Fibroblast of skin of right quadriceps (primary cell): ENCODE measurements around the gene CHI3L1.

Experiments used
- DNase-seq: peaks from one replicate; pipeline ENCODE4 v3.0.0-alpha.2; 2013

The CHI3L1 gene

GRCh38 chr1:203179667-203180005 is 6.9 kb downstream of the CHI3L1 start:
- DNase-seq, result no peak

GRCh38 chr1:203178821-203179666 is 7.5 kb downstream of the CHI3L1 start:
- no peak for DNase-seq

GRCh38 chr1:203178083-203178482 is 8.4 kb downstream of the CHI3L1 start:
- DNase-seq, result no peak

- DNase-seq, result no peak
These were observed 8.9 kb downstream of the CHI3L1 start for GRCh38 chr1:203177470-203178039.

GRCh38 chr1:203177036-203177405 is 9.5 kb downstream of the CHI3L1 start:
- no peak for DNase-seq

- DNase-seq, result no peak
These were observed 10.1 kb downstream of the CHI3L1 start for GRCh38 chr1:203176273-203177035.

- DNase-seq, result no peak
These were observed 10.7 kb downstream of the CHI3L1 start for GRCh38 chr1:203175827-203176241.

GRCh38 chr1:203175237-203175826 is 11.2 kb downstream of the CHI3L1 start, which contains the start of gene MYBPH:
TSS of gene MYBPH (minus strand) at chr1:203175826. CDS start at chr1:203175755, 71 bp downstream.
- DNase-seq, result no peak

- DNase-seq, result no peak
These were observed 12.0 kb downstream of the CHI3L1 start for GRCh38 chr1:203174324-203174985.

GRCh38 chr1:203173566-203173965 is 12.9 kb downstream of the CHI3L1 start:
- DNase-seq, result no peak

GRCh38 chr1:203173011-203173555 is 13.4 kb downstream of the CHI3L1 start:
- no peak for DNase-seq

GRCh38 chr1:203172184-203173010 is 14.1 kb downstream of the CHI3L1 start:
- DNase-seq, result peak; percentile 43

GRCh38 chr1:203171341-203172183 is 14.9 kb downstream of the CHI3L1 start:
- no peak for DNase-seq

- DNase-seq, result no peak
These were observed 15.7 kb downstream of the CHI3L1 start for GRCh38 chr1:203170625-203171330.

- no peak for DNase-seq
These were observed 16.6 kb downstream of the CHI3L1 start for GRCh38 chr1:203169770-203170520.

- no peak for DNase-seq
These were observed 17.5 kb downstream of the CHI3L1 start for GRCh38 chr1:203168991-203169390.

- no peak for DNase-seq
These were observed 18.2 kb downstream of the CHI3L1 start for GRCh38 chr1:203168256-203168786.

GRCh38 chr1:203167913-203168200 is 18.6 kb downstream of the CHI3L1 start:
- no peak for DNase-seq
